ENCODE data around the gene CBFA2T3.
A peak's percentile ranks its signal among the peaks of the same experiment; 100 is the strongest.

The CBFA2T3 gene

DNA sequence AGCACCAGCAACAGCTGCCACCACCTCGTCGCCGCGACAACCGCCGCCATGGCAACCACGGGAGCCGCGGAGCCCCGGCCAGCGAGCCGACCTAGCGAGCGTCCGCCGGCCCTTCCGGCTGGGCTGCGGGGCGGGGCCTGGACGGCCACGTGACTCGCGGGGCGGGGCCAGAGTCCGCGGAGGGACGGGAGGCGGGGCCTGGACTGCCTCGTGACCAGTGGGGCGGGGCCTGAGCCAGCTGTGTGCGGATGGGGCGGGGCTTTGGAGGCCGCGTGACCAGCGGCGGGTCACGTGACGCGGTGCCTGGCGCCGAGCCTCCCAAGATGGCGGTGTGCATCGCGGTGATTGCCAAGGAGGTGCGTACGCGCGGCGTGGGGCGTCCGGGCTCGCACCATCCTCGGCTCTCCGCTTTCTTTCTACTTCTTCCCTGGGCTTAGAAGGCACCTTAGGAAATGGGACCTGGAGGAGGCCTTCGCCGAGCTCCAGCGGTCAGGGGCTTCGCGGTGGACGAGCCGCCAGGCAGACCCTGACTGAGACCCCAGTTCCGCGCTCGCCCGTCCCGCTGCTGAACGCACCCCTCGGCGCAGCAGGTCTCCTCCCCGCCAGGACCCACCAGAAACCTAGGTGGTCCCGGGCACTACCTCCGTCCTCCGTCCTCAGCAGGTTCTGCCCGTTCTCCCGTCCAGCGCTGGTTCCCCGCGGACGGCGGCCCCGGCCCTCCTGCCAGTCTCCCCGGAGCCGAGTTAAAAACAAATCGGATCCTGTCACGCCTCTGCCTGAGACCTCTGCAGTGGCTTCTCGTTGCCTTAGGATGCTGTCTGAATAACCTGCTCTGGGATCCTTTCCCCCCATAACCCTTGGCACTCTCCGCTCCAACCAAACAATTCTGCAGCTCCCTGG, 119.9 kb downstream of the CBFA2T3 start, which contains the start of the genes GALNS and TRAPPC2L:
TSS of gene GALNS (minus strand) at position 120 of the 900 bp plus-strand sequence. CDS start at position 50, 70 bp downstream.
TSS of gene TRAPPC2L (plus strand) at position 300 of the 900 bp plus-strand sequence. CDS start at position 324, 24 bp downstream.
- DNase-seq (ENCODE audit: low read depth): peak; percentile 77

DNA sequence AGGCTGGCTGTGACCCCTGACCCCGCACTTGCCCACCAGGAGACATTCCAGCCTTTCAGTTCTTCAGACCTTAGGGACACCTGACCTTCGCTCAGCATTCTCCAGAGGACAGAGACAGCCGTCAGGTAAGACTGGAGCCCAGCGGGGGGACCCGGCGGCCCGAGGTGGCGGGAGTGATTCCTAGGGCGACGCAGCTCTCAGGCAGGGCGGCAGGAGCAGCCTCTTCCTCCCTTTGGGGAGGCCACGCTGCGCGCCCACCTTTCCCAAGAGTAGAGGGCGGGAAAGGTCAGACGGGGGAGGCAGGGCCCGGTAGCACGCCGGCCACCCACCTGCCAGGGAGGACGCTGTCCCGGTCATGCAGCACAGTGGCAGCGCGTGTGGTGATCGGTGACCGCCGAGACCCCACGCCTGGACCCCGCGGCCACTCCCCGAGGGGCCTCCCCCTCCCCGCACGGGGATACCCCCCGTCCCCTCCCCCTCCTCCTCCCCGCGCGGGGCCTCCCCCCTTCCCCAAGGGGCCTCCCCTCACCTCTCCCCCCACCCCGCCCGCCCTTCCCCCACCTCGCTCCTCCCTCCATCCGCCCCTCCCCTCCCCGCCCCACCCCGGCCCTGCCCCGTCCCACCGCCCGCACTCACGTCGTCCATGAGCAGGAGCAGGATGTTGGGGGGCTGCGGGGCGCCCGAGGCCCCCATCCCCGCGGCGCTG, 120.7 kb downstream of the CBFA2T3 start:
- no peak for DNase-seq (ENCODE audit: low read depth)

DNA sequence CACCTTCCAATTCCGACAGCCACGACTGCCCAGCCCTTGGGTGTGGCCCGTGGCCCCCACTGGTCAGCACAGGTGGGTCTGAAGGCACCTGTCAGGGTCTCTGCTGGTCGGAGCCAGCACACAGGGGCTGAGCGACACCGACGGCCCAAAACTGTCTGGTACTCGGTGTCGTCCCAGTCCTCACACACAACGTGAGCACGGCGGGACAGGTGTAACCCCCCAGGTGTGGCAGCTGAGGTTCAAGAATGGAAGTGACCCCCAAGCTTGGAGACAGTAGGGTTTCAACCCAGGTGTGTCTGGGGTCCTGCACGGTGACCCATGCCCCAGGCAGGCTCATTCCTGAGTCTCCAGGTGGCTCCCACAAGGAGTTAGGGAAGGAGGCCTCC, 121.3 kb downstream of the CBFA2T3 start:
- no peak for DNase-seq (ENCODE audit: low read depth)

- no peak for DNase-seq (ENCODE audit: low read depth)
These were observed 121.8 kb downstream of the CBFA2T3 start for GRCh38 chr16:88855176-88855575.

DNA sequence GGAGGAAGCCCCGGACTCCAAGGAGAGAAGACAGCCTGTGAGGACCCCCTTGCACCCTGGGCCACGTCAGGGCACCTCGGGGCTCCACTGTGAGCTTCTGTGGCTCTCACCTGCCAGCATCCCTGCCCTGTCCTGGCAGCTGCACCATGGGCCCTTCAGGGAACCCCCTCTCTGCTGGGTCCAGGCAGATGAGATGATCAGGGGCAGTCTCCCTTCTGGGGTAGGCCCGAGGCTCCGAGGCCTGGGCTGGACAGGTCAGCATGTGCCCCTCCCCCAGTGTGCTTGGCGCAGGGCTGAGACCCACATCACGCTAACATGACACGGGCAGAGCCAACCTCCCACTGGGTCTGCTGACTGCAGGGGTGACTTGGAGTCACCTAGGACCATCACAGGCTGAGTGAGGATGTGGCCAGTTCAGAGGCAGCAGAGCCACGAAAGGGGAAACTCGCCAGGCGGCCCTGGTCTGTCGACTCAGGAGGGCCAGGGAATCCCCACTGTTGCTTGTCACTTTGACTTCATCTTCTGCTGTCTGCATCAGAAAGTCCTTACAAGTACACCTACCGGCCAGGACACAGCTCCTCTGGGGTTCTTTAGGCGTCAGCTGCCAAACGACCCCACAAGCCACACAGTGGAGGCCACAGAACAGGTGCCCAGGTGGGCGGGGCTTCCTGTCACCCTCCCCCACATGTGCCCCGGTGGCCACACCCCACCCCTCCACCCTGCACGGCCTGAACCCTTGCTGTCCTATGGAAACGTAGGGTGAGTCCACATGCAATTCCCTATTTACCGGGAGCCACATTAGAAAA, 122.5 kb downstream of the CBFA2T3 start:
- DNase-seq (ENCODE audit: low read depth): no peak

GRCh38 chr16:88853325-88853941, 123.6 kb downstream of the CBFA2T3 start:
- no peak for DNase-seq (ENCODE audit: low read depth)

- DNase-seq (ENCODE audit: low read depth): no peak
These were observed 125.4 kb downstream of the CBFA2T3 start for GRCh38 chr16:88851616-88852015.

DNA sequence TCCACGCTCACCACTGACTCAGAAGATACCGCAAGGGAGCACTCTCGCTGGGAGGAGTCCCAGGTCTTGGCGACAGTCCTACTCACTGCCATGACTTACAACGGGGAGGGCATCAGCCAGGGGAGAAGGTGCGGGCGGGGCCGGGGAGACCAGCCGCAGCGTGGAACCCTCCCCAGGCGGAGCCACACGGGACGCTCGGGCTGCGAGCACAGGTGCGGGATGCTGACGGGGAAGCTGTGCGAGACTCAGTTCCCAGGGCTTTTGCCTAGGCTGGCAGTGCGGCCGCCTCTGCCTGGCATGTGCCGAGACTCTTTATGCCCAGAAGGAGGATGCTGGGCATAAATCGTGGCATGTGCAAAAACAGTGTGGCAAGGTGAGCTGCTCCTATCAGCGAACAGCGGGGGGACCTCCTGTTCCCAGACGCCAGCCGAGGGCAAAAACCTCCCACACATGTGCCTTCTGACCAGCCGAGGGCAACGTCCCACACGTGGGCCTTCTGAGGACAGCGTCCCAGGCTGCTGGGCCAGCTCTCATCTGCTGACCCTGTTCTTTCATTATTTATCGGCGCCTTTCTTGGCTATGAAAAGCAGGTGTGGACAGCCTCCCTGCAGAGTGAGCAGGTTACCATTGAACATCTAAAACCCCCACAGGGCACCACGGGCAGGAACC, 126.3 kb downstream of the CBFA2T3 start:
- DNase-seq (ENCODE audit: low read depth): no peak

DNA sequence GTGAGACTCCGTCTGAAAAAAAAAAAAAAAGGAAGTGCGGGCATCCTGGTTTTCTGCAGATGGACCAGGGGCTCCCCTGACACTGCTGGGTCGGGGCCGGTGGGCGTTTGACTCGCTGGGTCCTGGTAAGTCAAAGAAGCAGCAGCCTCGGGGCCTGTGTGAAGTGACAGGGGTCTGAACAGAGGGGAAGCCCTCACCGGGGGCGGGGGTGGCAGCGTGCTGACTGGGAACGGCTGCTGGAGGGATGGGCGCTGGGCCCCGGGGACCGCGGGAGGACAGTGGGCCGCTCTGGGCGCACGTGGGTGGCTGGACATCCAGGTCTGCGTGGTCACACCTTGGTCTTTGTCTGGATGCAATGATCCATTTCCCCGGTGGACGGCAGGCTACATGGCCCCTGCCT, 128.4 kb downstream of the CBFA2T3 start:
- no peak for DNase-seq (ENCODE audit: low read depth)

DNA sequence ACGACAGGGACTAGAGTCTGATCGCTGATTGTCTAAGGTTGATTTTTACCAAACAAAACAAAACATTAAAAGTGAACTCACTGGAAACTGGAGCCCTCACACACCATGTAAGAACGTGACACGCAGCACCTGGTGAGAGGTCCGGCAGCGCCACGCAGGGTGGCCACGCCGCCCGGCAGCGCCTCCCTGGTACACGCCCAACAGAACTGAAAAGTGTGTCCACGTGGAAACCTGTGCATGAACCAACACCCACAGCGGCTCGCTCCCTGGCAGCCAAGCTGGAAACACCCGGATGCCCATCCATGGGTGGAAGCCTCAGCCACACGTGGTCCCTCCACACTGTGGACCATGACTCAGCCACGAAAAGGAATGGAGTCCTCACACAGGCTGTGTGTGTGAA, 129.4 kb downstream of the CBFA2T3 start:
- no peak for DNase-seq (ENCODE audit: low read depth)

GRCh38 chr16:88846088-88846487, 130.9 kb downstream of the CBFA2T3 start:
- no peak for DNase-seq (ENCODE audit: low read depth)

DNA sequence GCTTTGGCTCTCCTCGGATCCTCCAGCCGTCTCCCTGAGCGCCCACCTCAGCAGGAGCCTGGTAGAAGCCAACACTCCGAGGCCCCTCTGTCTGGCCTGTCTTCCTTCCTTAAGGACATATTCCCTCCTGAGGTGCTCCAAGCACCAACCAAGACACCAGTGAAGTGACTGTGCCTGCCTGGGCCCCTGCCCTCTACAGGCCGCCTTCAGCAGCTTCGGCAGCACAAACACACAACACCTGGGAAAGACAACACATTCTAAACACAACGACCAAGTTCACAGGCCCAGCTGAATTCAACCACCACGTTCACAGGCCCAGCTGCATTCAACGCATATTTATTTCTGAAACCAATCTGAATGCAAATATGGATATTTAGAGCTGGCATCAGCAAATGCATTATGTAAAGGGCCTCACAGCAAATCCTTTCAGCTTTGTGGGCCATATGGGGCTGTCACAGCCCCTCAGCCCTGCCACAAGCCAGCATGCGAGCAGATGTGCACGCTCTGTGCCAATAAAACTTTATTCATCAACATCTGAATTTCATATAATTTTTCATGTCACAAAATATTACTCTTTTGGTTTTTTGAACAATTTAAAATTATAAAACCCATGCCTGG, 132.5 kb downstream of the CBFA2T3 start:
- no peak for DNase-seq (ENCODE audit: low read depth)

DNA sequence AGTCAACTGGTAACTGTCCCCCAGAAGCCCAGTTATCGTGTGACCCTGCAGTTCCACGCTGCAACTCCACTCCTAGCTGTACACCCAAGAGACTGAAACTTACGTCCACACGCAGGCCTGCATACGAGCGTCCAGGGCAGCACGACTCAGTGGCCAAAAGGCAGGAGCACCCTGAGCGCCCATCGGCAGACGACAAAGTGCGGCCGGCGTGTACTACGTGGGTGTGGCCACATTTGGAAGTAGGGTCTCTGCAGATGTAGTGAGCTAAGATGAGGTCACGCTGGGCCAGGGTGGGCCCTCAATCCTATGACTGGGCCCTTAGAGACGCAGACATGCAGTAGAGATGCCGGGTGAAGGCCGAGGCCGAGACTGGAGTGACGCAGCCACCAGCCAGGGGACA, 133.8 kb downstream of the CBFA2T3 start:
- no peak for DNase-seq (ENCODE audit: low read depth)

- no peak for DNase-seq (ENCODE audit: low read depth)
These were observed 134.2 kb downstream of the CBFA2T3 start for GRCh38 chr16:88842806-88843205.

DNA sequence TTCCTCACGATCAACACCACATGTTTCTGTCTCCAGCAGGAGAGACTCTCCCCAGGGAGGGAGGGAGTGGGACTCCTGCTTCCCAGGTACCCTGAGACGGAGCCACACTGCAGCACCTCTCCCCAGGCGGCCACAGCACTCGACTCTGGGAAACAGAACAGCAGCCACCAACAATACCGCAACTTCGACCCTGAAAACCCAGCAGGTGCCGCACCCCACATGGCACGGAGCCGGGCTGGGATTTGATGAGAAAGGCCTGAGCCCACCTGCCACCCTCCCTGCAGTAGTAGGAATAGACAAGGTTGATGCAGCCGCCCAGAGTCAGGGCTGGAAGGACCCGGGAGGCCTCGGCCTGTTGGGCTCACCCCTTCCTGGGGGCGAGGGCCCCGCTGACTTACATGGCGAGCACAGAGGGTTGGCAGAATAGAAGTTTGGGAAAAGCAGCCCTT, 134.7 kb downstream of the CBFA2T3 start:
- no peak for DNase-seq (ENCODE audit: low read depth)

DNA sequence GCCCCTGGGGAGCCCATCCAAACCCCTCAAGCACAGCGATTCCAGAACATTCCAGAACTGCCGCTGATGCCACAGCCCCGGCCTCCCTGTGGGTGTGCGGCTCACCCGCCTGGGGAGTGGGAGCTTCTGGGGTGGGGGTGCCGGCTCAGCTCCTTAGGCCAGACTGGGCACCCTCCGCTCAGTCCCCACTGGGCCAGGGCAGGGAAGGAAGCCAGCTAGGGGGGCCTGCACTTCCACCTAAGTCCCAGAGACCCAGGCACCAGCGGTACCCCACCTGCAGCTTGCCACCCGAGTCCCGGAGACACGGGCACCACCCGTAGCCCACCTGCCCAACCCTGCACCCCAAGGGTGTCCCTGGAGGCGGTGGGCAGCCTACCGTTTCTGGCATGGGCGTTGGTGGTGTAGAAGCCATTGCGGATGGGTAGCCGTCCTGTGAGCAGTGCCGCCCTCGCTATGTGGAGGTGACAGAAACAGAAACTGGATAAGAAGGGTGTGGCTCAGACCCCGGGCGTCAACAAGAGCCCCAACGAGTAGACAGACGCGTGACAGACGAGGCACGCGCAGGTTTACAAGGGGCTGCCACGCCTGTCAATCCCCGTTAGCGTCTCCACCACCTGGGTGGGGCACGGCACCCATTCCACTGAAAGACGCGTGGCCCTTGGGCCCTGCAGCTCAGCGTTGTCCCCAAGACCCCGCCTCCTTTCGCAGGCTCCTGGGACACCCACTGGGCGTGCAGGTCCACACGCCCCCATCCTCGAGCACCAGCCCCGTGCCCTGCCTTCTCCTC, 135.3 kb downstream of the CBFA2T3 start:
- no peak for DNase-seq (ENCODE audit: low read depth)

- no peak for DNase-seq (ENCODE audit: low read depth)
These were observed 136.3 kb downstream of the CBFA2T3 start for GRCh38 chr16:88840600-88841215.

GRCh38 chr16:88839745-88840599, 137.0 kb downstream of the CBFA2T3 start:
- no peak for DNase-seq (ENCODE audit: low read depth)
